Subcutaneous adipose tissue (tissue), 4 donors: ENCODE data around the gene COPS6. TPM values are rescaled to one million over a fixed set of nuclear protein-coding genes. Genes with fewer than 3 reads are reported as not detected.

Experiments used
- CTCF ChIP-seq: fragments of 450-650 bp; IDR thresholded peaks from one replicate; pipeline ENCODE4 v1.5.1; 2016; ENCODE audit warnings: low read depth, mild to moderate bottlenecking, control low read depth, antibody characterized with exemption, moderate library complexity
- total RNA-seq, 4 donors: library from RNA; depleted of rRNA; stranded (reverse); fragments of >200 nt; gene quantifications; one replicate each; pipeline ENCODE4 v1.1.0, GENCODE V29; 2016

Gene COPS6
- total RNA-seq = 10 to 100 TPM; 50.5 to 74.4 (median 57.0) TPM

- TF ChIP-seq CTCF = no peak
These were observed at the start of gene COPS6 for GRCh38 chr7:100088621-100089457. Gene COPS6, plus strand, starts transcription at chr7:100088969. Its CDS starts 22 bp downstream, at chr7:100088991.

- TF ChIP-seq CTCF = no peak
These were observed 48.2 kb upstream of the COPS6 start for GRCh38 chr7:100040575-100040974.

DNA sequence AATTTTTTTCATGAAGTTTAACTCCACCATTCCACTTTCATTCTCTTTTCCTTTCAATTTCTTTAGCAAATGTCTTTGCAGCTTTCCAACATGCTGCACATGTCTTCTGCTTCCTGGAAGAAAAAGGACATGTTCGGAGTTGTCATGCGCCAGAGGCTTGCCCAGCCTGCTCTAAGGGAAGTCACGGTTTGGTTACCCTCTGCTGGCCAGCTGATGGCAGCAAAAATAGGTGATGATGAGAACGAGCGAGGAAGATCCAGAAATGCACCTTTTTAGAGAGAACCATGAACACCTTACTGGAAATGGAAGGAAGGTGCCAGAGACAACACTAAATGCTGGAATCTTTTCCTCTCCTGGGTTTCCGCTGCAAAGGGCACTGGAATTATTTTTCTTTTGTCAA is 44.1 kb upstream of the COPS6 start:
- no peak for TF ChIP-seq CTCF

DNA sequence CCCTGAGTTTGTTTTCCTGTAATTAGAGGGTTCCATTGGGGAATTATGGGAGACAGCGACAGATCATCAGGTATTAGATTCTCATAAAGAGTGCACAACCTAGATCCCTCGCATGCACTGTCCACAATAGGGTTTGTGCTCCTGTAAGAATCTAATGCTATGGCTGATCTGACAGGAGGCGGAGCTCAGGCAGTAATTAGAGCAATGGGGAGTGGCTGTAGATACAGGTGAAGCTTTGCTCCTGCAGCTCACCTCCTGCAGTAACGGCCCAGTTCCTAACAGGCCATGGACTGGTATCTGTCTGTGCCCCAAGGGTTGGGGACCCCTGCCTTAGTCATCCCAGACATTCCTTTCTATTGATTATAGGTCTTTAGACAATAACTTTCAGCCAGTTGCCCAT is 40.1 kb upstream of the COPS6 start:
- no peak for TF ChIP-seq CTCF

DNA sequence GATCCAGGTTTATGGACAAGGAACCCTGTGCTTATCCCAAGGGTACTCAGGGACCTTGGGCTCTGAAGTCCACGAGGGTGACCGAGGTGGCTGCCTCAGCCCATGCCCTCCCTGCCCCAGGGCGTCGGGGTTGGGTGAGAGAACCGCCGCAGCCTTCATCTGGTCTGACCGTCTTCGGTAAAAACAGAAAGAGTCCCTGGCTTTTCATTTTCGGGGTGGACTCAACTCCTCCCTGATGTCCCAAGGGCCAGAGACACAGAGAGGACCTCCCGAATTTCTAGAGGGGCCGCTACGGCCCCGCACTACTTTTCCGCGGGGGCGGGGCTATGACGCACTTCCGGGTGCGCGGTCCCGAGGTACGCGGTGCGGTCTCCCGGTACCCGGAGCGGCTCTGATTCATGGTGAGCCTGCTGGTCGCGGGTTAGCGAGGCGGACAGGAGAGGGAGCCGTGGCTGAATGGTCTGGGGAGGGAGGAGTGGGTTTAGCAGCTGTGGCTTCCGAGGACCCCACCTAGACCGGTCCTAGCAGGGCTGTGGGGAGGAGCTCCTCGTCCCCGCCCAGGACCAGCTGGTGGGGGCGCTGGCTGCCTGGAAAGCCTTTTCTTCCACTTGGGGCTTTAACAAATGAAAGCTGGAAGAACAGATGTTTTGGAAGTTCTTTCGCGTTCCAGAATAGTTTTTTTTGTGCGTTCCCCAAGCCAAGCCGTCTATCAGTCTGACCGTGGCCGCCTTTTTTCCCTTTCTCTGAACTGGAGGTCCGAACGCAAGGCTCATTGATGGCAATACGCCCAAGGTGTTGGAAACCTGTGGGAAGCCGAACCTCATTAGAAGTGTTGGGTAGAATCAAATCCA is 39.1 kb upstream of the COPS6 start, which contains the start of gene ZSCAN21:
Gene ZSCAN21 (plus strand): TSS at position 334 of the 851 bp plus-strand sequence. CDS start 7,233 bp downstream, outside the sequence.
- no peak for TF ChIP-seq CTCF

GRCh38 chr7:100051611-100052010 is 37.2 kb upstream of the COPS6 start:
- TF ChIP-seq CTCF = no peak

DNA sequence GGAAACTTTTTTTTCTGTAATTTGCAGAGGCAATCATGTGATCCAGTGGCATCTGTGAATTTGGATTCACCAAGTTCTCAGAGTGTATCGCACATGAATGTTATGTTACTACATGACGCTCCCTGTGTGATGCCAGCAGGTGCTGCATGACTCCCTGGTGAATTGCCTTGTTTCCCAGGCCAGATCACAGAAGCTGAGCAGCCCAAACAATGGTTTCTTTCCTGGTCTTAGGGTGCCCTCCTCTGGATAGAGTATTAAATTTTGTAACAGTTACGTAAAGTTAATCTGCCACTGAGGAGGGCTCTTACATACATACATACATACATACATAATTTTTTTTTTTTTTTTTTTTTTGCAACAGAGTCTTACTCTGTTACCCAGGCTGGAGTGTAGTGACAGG is 35.6 kb upstream of the COPS6 start:
- no peak for TF ChIP-seq CTCF
